HEK293T (cell line): Measurements from ENCODE around the gene MARK4.

Source experiments
- CTCF ChIA-PET: fragments of 350-600 bp; formaldehyde crosslinking; extraction: SDS; loops from one replicate; lab custom pipeline; 2021; ENCODE audit warnings: antibody characterized with exemption, inconsistent platforms; lab: Yijun Ruan, JAX
- POLR2A ChIA-PET: fragments of 350-600 bp; formaldehyde crosslinking; extraction: SDS; loops from one replicate; lab custom pipeline; 2020; ENCODE audit warnings: antibody characterized with exemption, inconsistent platforms; lab: Yijun Ruan, JAX
- DNase-seq: peaks from one replicate; pipeline ENCODE4 v3.0.0; 2012; ENCODE audit warnings: mixed read lengths; ENCODE audit errors: extremely low spot score
- ARNT ChIP-seq: fragments of 450-650 bp; IDR thresholded peaks from 2 replicates; pipeline ENCODE4 v1.6.1; 2017; ENCODE audit warnings: mild to moderate bottlenecking
- BHLHE40 ChIP-seq: fragments of 450-650 bp; IDR thresholded peaks from 2 replicates; pipeline ENCODE4 v1.6.1; 2016; ENCODE audit warnings: mild to moderate bottlenecking, moderate library complexity, borderline replicate concordance
- CTBP1 ChIP-seq: fragments of 450-650 bp; IDR thresholded peaks from 2 replicates; pipeline ENCODE4 v1.6.1; 2016; ENCODE audit warnings: borderline replicate concordance
- ELF4 ChIP-seq: fragments of 450-650 bp; IDR thresholded peaks from 2 replicates; pipeline ENCODE4 v1.6.1; 2017; ENCODE audit warnings: antibody characterized with exemption
- FOXA1 ChIP-seq: fragments of 450-650 bp; IDR thresholded peaks from 2 replicates; pipeline ENCODE4 v1.6.1; 2016; ENCODE audit warnings: mild to moderate bottlenecking
- FOXK2 ChIP-seq: fragments of 450-650 bp; IDR thresholded peaks from 2 replicates; pipeline ENCODE4 v1.6.1; 2016; ENCODE audit warnings: mild to moderate bottlenecking
- FOXM1 ChIP-seq: fragments of 450-650 bp; IDR thresholded peaks from 2 replicates; pipeline ENCODE4 v1.6.1; 2017; ENCODE audit warnings: mild to moderate bottlenecking, borderline replicate concordance
- HDGF ChIP-seq: fragments of 450-650 bp; IDR thresholded peaks from 2 replicates; pipeline ENCODE4 v1.6.1; 2017; ENCODE audit warnings: antibody characterized with exemption, borderline replicate concordance
- L3MBTL2 ChIP-seq: fragments of 450-650 bp; conservative IDR thresholded peaks from 2 replicates; pipeline ENCODE4 v1.6.1; 2016; ENCODE audit warnings: mild to moderate bottlenecking
- LEF1 ChIP-seq: fragments of 450-650 bp; IDR thresholded peaks from 2 replicates; pipeline ENCODE4 v1.6.1; 2017; ENCODE audit warnings: mild to moderate bottlenecking, borderline replicate concordance
- NFRKB ChIP-seq: fragments of 450-650 bp; IDR thresholded peaks from 2 replicates; pipeline ENCODE4 v1.6.1; 2016; ENCODE audit warnings: mild to moderate bottlenecking, moderate library complexity
- SP1 ChIP-seq: fragments of 450-650 bp; IDR thresholded peaks from 2 replicates; pipeline ENCODE4 v1.6.1; 2017
- SUZ12 ChIP-seq: fragments of 450-650 bp; IDR thresholded peaks from 2 replicates; pipeline ENCODE4 v1.6.1; 2016; ENCODE audit warnings: mild to moderate bottlenecking
- TARDBP ChIP-seq: fragments of 450-650 bp; IDR thresholded peaks from 2 replicates; pipeline ENCODE4 v1.6.1; 2016
- ZNF384 ChIP-seq: fragments of 450-650 bp; IDR thresholded peaks from 2 replicates; pipeline ENCODE4 v1.6.1; 2016
- TF ChIP-seq, protein P1 (sequence below): fragments of 450-650 bp; IDR thresholded peaks from 2 replicates; pipeline ENCODE4 v1.6.1; 2016

MARK4 gene

GRCh38 chr19:45215391-45216191 is 35.5 kb upstream of the MARK4 start:
- ChIA-PET CTCF (no interaction called here), POLR2A (no interaction called here)
- DNase-seq: no peak
- no peak for TF ChIP-seq BHLHE40
- TF ChIP-seq TARDBP: no peak
- TF ChIP-seq SUZ12: no peak
- TF ChIP-seq L3MBTL2: no peak
- no peak for TF ChIP-seq ARNT
- TF ChIP-seq, protein P1, sequence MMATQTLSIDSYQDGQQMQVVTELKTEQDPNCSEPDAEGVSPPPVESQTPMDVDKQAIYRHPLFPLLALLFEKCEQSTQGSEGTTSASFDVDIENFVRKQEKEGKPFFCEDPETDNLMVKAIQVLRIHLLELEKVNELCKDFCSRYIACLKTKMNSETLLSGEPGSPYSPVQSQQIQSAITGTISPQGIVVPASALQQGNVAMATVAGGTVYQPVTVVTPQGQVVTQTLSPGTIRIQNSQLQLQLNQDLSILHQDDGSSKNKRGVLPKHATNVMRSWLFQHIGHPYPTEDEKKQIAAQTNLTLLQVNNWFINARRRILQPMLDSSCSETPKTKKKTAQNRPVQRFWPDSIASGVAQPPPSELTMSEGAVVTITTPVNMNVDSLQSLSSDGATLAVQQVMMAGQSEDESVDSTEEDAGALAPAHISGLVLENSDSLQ: no peak
- TF ChIP-seq ELF4: no peak
- no peak for TF ChIP-seq FOXK2

GRCh38 chr19:45216667-45217066 is 34.4 kb upstream of the MARK4 start:
- ChIA-PET POLR2A (no interaction called here), CTCF (interaction anchor here (0.6 kb wide), 1 partner anchor 33 kb away, joined by 4 read pairs; no protein-coding TSS in a partner anchor)

GRCh38 chr19:45217193-45217956 is 33.7 kb upstream of the MARK4 start:
- no peak for DNase-seq
- ChIA-PET CTCF (no interaction called here), POLR2A (no interaction called here)
- TF ChIP-seq SUZ12: no peak
- no peak for TF ChIP-seq LEF1
- TF ChIP-seq ZNF384: no peak
- no peak for TF ChIP-seq BHLHE40
- no peak for TF ChIP-seq HDGF
- no peak for TF ChIP-seq L3MBTL2
- TF ChIP-seq FOXA1: no peak
- TF ChIP-seq FOXK2: no peak
- TF ChIP-seq, protein P1: no peak
- no peak for TF ChIP-seq TARDBP
- TF ChIP-seq SP1: no peak
- TF ChIP-seq CTBP1: no peak
- no peak for TF ChIP-seq ELF4
- TF ChIP-seq NFRKB: no peak
- TF ChIP-seq ARNT: no peak
- no peak for TF ChIP-seq FOXM1

More at GRCh38 chr19:45216667-45217066, 34.4 kb upstream of the MARK4 start:
- TF ChIP-seq FOXM1: no peak
- TF ChIP-seq FOXK2: no peak
- TF ChIP-seq CTBP1: no peak
- TF ChIP-seq L3MBTL2: no peak
- TF ChIP-seq ELF4: no peak
- TF ChIP-seq, protein P1: no peak
- no peak for TF ChIP-seq HDGF
- TF ChIP-seq SUZ12: no peak
- TF ChIP-seq FOXA1: no peak
- TF ChIP-seq BHLHE40: no peak
- no peak for TF ChIP-seq NFRKB
- no peak for TF ChIP-seq ZNF384
- TF ChIP-seq ARNT: no peak
- no peak for DNase-seq

DNA sequence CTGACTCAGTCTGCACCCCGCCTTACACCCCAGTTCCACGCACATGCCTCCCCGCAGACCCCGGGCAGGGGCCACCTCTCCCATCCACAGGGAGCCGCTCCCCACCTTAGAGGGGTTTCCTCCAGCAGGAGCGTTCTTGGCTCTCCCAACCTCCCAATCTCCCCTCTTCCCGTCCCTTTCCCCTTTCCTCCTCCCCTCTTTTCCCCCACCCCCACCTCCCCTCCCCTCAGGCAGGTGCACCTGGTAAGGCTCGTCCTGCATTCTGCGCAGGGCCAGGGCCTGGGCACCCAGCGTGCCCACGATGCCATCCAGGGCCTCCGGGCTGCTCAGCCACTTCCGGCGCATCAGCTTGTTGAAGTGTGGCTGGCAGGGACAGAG is 33.1 kb upstream of the MARK4 start:
- TF ChIP-seq, protein P1: no peak
- TF ChIP-seq LEF1: no peak
- TF ChIP-seq FOXM1: no peak
- no peak for TF ChIP-seq ELF4
- TF ChIP-seq L3MBTL2: no peak
- no peak for TF ChIP-seq NFRKB
- no peak for TF ChIP-seq HDGF
- no peak for TF ChIP-seq SP1
- CTCF ChIA-PET: no interaction called here
- no peak for DNase-seq
- POLR2A ChIA-PET: no interaction called here

DNA sequence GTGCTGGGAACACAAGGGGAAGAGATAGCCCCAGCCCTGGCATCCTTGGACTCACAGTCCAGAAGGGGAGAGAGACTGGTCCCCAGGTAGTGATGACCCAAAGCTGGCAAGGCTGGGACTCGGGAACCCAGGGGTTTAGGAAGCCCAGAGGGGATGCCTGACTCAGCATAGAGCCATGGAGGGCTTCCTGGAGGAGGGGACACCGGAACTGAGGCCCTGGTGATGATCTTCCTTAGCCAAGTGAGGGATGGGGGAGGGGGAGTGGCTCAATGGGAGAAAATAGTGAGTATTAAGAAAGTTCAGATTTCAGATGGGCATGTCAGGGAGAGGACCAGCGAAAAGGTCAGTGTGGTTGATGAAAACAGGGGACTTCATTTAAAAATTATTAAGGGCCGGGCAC is 32.6 kb upstream of the MARK4 start:
- TF ChIP-seq ELF4 (no peak), TARDBP (no peak), NFRKB (no peak), CTBP1 (no peak), ZNF384 (no peak), BHLHE40 (no peak)
- TF ChIP-seq, protein P1: no peak
- POLR2A ChIA-PET: no interaction called here
- no peak for DNase-seq
- CTCF ChIA-PET: interaction anchor here (0.7 kb wide), 1 partner anchor 57 kb away, joined by 3 read pairs; no protein-coding TSS in a partner anchor
